Endothelial cell (in vitro differentiated cells): Measurements from ENCODE around the gene GJC2. TPM values are rescaled to one million over a fixed set of nuclear protein-coding genes. Genes with fewer than 3 reads are reported as not detected.

Source experiments
- DNase-seq: peaks from one replicate; pipeline ENCODE4 v3.0.0; 2021; ENCODE audit warnings: low spot score
- H3K27ac Mint-ChIP-seq: one replicate; pipeline ENCODE4 v1.8.0; 2021; ENCODE audit warnings: mixed read lengths, inconsistent platforms; ENCODE audit not compliant: unreplicated experiment
- H3K27me3 Mint-ChIP-seq: one replicate; pipeline ENCODE4 v1.8.0; 2021; ENCODE audit warnings: mild to moderate bottlenecking, moderate library complexity, mixed read lengths, inconsistent platforms; ENCODE audit not compliant: unreplicated experiment
- H3K36me3 Mint-ChIP-seq: one replicate; pipeline ENCODE4 v1.8.0; 2021; ENCODE audit warnings: mild to moderate bottlenecking, low read depth, mixed read lengths, inconsistent platforms; ENCODE audit not compliant: unreplicated experiment
- H3K4me1 Mint-ChIP-seq: one replicate; pipeline ENCODE4 v1.8.0; 2021; ENCODE audit warnings: mild to moderate bottlenecking, mixed read lengths, inconsistent platforms; ENCODE audit not compliant: unreplicated experiment
- H3K4me3 Mint-ChIP-seq: one replicate; pipeline ENCODE4 v1.8.0; 2021; ENCODE audit warnings: mild to moderate bottlenecking, mixed read lengths, inconsistent platforms; ENCODE audit not compliant: unreplicated experiment
- H3K9me3 Mint-ChIP-seq: one replicate; pipeline ENCODE4 v1.8.0; 2021; ENCODE audit warnings: mixed read lengths, inconsistent platforms; ENCODE audit not compliant: unreplicated experiment
- CTCF ChIP-seq: fragments of 200-600 bp; sonication (generic); IDR thresholded peaks from one replicate; pipeline ENCODE4 v1.5.0; 2021; ENCODE audit warnings: antibody characterized with exemption; ENCODE audit not compliant: unreplicated experiment
- total RNA-seq: library from RNA; stranded (reverse); fragmentation: NEBNext Ultra II Directional; extraction: Animal tissue kit (Norgen Biotek cat#: 25700); gene quantifications from one replicate; pipeline ENCODE4 v1.2.1, GENCODE V29; 2021; ENCODE audit not compliant: unreplicated experiment

The GJC2 gene
- total RNA-seq, 1 donor from 2014 or later = 13.0 TPM

DNA sequence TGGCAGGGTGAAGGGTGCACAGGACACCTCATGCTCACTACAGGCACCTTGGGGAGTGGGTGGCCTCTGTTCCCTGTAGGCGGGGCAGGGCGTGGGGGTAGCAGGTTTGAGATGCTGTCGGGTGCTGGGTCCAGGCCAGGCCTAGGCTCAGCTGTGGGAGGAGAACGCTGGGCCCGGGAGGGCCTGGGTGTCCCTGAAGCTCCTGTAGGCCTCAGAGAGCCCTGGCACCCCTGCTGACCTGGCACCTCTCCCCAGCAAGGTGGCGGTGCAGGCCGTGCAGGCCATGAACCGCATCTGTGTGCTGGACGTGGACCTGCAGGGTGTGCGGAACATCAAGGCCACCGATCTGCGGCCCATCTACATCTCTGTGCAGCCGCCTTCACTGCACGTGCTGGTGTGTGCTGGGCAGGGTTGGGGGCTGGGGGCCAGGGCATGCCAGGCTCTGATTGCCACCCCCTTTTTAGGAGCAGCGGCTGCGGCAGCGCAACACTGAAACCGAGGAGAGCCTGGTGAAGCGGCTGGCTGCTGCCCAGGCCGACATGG, 2.5 kb upstream of the GJC2 start:
- no peak for TF ChIP-seq CTCF
- Mint-ChIP-seq H3K36me3 (peaks cover 8% of the 10 kb centered on the region), H3K4me1 (peaks cover 16% of the 10 kb centered on the region), H3K27ac (no peak overlapping the region), H3K9me3 (no peaks in the 10 kb centered on the region), H3K27me3 (peaks cover 5% of the 10 kb centered on the region), H3K4me3 (peak overlapping the region; percentile 21)
- DNase-seq = no peak

GRCh38 chr1:228147768-228148167, 2.0 kb upstream of the GJC2 start:
- Mint-ChIP-seq H3K27me3 (peaks cover 5% of the 10 kb centered on the region), H3K27ac (no peak overlapping the region), H3K9me3 (no peaks in the 10 kb centered on the region), H3K4me3 (peak overlapping the region; percentile 37), H3K4me1 (peaks cover 12% of the 10 kb centered on the region), H3K36me3 (peaks cover 8% of the 10 kb centered on the region)
- TF ChIP-seq CTCF = no peak
- no peak for DNase-seq

- TF ChIP-seq CTCF = no peak
- H3K4me3 Mint-ChIP-seq = no peak overlapping the region
- peaks cover 6% of the 10 kb centered on the region for H3K36me3 Mint-ChIP-seq
- H3K27me3 Mint-ChIP-seq = peaks cover under 1% of the 10 kb centered on the region
- DNase-seq = no peak
- H3K4me1 Mint-ChIP-seq = peaks cover 7% of the 10 kb centered on the region
- peak overlapping the region; percentile 42 for H3K27ac Mint-ChIP-seq
- no peaks in the 10 kb centered on the region for H3K9me3 Mint-ChIP-seq
Measured at GRCh38 chr1:228148196-228148861, 1.4 kb upstream of the GJC2 start.

DNA sequence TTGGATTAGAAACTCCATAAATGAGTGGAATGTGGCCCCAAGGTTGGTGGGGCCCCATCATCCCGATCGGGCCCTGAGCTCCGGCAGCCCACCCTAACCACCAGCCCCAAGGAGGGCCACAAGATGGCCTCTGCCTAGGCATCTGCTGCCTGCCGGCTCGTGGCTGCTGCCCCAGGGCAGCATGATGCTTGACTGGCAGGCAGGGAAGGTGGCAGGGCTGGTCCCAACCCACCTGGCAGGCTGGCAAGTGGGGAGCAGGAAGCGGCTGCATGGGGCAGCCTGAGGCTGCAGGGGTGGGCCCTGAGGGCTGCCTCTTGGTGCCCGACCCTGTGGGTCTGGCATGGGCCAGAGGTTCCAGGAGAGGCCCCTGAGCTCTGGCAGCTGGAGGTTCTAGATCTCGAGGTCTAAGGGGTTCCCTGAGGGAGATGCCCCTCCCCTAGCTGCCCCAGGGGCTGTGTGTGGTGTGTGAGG, 760 bp upstream of the GJC2 start:
- peaks cover under 1% of the 10 kb centered on the region for H3K27me3 Mint-ChIP-seq
- no peaks in the 10 kb centered on the region for H3K9me3 Mint-ChIP-seq
- no peak overlapping the region for H3K4me3 Mint-ChIP-seq
- peak overlapping the region; percentile 42 for H3K27ac Mint-ChIP-seq
- DNase-seq = no peak
- TF ChIP-seq CTCF = no peak
- H3K4me1 Mint-ChIP-seq = peaks cover under 1% of the 10 kb centered on the region
- no peaks in the 10 kb centered on the region for H3K36me3 Mint-ChIP-seq

DNA sequence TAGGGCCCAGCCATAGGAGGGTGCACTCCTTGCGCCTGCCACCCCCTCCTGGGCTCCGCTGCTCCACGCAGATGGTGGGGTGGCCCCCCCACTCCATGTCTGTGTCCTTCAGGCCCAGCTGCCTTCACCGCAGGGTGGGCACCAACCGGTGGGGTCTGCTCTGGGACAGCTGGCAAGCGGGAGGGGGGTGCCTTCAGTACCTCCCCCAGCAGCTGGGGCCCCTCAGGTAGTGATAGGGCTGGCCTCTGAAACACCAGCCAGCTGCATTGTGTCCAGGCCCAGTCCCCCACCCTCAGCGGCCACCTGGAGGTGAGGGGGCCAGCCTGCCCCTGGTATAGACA, 360 bp downstream of the GJC2 start:
- Mint-ChIP-seq H3K4me3 (no peak overlapping the region), H3K4me1 (no peaks in the 10 kb centered on the region), H3K36me3 (no peaks in the 10 kb centered on the region), H3K27me3 (peaks cover 7% of the 10 kb centered on the region), H3K27ac (no peak overlapping the region), H3K9me3 (no peaks in the 10 kb centered on the region)
- TF ChIP-seq CTCF = no peak
- DNase-seq = no peak
